ENCODE data around the gene NAV3.

NAV3 gene

GRCh38 chr12:78210506-78210860 is 379.8 kb downstream of the NAV3 start:
- H3K4me3 ChIP-seq (ENCODE audit: low read depth, low read length), result no peak overlapping the region
- no peak for TF ChIP-seq CTCF (IDR thresholded peaks at IDR 0.05; ENCODE audit: borderline replicate concordance, insufficient read depth, low read depth, low read length)

GRCh38 chr12:78210894-78211302 is 380.2 kb downstream of the NAV3 start:
- TF ChIP-seq CTCF (IDR thresholded peaks at IDR 0.05; ENCODE audit: borderline replicate concordance, insufficient read depth, low read depth, low read length), result no peak
- no peak overlapping the region for H3K4me3 ChIP-seq (ENCODE audit: low read depth, low read length)

GRCh38 chr12:78220811-78221210 is 390.1 kb downstream of the NAV3 start:
- no peak overlapping the region for H3K4me3 ChIP-seq (ENCODE audit: low read depth, low read length)
- TF ChIP-seq CTCF (IDR thresholded peaks at IDR 0.05; ENCODE audit: borderline replicate concordance, insufficient read depth, low read depth, low read length), result no peak

- no peak overlapping the region for H3K4me3 ChIP-seq (ENCODE audit: low read depth, low read length)
- no peak for TF ChIP-seq CTCF (IDR thresholded peaks at IDR 0.05; ENCODE audit: borderline replicate concordance, insufficient read depth, low read depth, low read length)
These were observed 393.5 kb downstream of the NAV3 start for GRCh38 chr12:78224154-78224553.

- H3K4me3 ChIP-seq (ENCODE audit: low read depth, low read length), result no peak overlapping the region
- TF ChIP-seq CTCF (IDR thresholded peaks at IDR 0.05; ENCODE audit: borderline replicate concordance, insufficient read depth, low read depth, low read length), result no peak
These were observed 396.1 kb downstream of the NAV3 start for GRCh38 chr12:78226763-78227162.

GRCh38 chr12:78229591-78230101 is 399.0 kb downstream of the NAV3 start:
- peak; percentile 71 for TF ChIP-seq CTCF (IDR thresholded peaks at IDR 0.05; ENCODE audit: borderline replicate concordance, insufficient read depth, low read depth, low read length)
- H3K4me3 ChIP-seq (ENCODE audit: low read depth, low read length), result no peak overlapping the region

- TF ChIP-seq CTCF (IDR thresholded peaks at IDR 0.05; ENCODE audit: borderline replicate concordance, insufficient read depth, low read depth, low read length), result no peak
- H3K4me3 ChIP-seq (ENCODE audit: low read depth, low read length), result no peak overlapping the region
These were observed 402.1 kb downstream of the NAV3 start for GRCh38 chr12:78232756-78233155.
